ENCODE results near the gene SNRPD1.
"Not testable (repeated sequence)": the region's sequence is repeated elsewhere in the genome, so short reads cannot be mapped to it uniquely, and the experiment has no call there.

The SNRPD1 gene

DNA sequence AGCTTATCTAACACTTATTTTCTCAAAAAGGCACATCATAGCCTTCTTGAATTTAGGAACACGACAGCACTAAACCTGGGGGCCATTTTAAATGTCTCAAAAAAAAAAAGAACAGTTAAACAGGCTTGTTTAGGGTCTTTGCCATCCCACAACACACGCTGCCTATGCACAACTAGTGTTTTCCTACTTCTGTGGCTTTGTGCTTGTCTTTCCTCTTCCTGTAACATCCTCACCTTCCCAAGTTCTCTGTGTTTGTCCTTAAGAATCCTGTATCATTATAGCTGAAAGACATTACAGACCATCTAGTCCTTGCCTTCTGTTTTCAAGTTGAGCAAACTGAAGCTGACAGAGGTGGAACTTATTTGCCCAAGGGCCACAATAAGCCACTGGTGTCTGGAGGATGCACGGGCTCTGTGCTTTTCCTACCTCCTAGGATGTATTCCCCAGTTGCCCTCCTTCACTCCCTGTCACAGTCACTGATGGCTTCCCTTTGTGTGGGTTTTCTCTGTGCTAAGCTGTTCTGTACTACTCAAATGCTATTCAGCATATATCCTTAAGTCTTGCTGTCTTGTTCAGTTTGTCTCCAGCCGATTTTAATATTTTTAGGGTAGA, 22.6 kb downstream of the SNRPD1 start:
- no peak for DNase-seq

GRCh38 chr18:21636769-21637168, 24.7 kb downstream of the SNRPD1 start:
- DNase-seq: no peak

GRCh38 chr18:21638822-21639221, 26.7 kb downstream of the SNRPD1 start:
- no peak for DNase-seq

DNA sequence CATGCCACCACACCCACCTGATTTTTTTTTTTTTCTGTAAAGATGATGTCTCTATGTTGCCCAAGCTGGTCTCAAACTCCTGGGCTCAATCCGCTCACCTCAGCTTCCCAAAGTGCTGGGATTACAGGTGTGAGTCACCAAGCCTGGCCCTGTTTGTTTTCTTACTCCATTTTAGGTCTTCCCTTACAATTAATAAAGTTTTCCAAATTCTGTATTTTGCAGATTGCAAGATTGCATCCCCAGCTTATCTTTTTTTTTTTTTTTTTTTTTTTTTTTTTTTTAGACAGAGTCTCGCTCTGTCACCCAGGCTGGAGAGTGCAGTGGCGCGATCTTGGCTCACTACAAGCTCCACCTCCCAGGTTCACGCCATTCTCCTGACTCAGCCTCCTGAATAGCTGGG, 28.3 kb downstream of the SNRPD1 start:
- DNase-seq: not testable (repeated sequence)

- no peak for DNase-seq
These were observed 38.2 kb downstream of the SNRPD1 start for GRCh38 chr18:21650311-21650710.

DNA sequence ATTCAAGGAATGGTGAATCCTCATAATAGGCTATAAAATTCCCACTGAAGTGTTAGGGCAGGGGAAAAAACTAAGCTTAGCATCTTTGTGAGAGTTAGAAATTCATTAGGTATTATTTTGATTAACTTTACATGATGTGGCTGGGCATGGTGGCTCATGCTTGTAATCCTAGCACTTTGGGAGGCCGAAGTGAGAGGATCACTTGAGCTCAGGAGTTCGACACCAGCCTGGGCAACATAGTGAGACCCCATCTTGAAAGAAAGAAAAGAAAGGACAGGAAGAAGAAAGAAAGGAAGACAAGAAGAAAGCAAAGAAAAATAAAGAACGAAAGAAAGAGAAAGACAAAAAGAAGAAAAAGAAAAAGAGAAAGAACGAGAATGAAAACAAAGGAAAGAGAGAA, 40.0 kb downstream of the SNRPD1 start:
- DNase-seq: no peak

GRCh38 chr18:21653361-21653760, 41.2 kb downstream of the SNRPD1 start:
- DNase-seq: no peak

DNA sequence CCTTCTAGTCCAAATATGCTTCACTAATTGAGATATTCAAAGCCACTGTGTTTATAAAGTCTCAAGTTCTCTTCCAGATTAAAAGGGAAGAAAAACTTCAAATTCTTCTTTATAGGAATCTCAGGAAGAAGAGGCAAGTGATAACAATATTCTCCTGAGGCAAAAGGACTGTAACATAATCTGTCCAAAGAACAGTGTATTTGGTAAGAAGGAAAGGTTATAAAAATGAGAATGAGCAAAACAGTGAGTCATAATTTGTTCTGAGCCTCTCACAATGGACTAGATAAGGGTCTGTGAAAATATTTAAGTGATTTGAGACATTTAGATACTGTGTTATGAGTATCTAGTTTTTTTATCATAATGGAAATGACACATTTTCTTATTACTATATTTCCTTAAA, 44.3 kb downstream of the SNRPD1 start:
- DNase-seq: no peak

GRCh38 chr18:21660078-21660477, 48.0 kb downstream of the SNRPD1 start:
- no peak for DNase-seq

DNA sequence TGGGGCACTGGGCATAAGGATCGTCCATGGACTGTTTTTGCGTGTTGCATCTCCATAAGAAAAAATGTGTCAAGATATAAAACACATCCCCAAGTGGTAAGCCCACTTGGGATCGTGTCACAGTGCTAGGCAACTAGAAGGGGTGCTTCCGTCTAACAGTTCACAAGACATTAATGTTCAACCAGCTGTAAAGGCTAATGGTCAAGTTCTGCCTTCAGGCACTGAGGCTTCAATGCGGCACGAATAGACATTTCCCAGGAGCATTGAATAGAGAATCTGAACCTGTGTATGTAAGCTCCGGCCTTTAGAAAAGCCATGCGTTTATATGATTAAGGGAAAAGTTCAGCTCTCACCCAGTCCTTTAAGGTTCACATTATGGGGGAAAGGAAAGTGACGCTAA, 50.5 kb downstream of the SNRPD1 start:
- DNase-seq: no peak

GRCh38 chr18:21663578-21663977, 51.5 kb downstream of the SNRPD1 start:
- DNase-seq: no peak

- DNase-seq: no peak
These were observed 52.0 kb downstream of the SNRPD1 start for GRCh38 chr18:21664069-21664468.

DNA sequence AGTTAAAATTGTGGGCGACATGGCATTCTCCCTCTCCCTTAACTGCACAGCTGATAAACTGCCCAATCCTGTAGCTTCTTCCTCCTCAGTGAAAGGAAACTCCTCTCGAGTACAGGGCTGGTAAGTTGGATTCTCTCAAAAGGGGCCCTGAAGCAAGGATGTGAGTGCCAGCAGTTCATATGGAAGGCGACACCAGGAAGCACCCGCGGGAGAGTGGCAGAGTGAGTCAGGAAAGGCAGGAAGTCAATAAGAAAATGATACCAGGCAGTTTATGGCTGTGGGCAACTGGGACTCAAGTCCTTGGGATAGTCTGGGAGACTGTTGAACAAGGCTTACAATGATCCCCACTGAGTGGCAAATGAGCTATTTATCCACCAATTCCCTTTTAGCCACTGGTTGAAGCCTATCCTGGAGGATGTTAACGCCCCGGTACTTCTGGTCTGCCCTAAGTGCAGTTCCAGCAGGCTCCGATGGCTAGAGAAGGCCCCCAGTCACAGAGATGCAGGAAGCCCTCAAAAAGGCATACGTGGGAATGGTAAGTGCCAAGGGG, 57.7 kb downstream of the SNRPD1 start:
- DNase-seq: no peak

- peak in 9 of 51 donors; percentile 2 to 20 (median 7) for DNase-seq
These were observed 60.6 kb downstream of the SNRPD1 start for GRCh38 chr18:21672521-21673267.

- DNase-seq: not testable (repeated sequence)
These were observed 63.2 kb downstream of the SNRPD1 start for GRCh38 chr18:21675354-21675753.

DNA sequence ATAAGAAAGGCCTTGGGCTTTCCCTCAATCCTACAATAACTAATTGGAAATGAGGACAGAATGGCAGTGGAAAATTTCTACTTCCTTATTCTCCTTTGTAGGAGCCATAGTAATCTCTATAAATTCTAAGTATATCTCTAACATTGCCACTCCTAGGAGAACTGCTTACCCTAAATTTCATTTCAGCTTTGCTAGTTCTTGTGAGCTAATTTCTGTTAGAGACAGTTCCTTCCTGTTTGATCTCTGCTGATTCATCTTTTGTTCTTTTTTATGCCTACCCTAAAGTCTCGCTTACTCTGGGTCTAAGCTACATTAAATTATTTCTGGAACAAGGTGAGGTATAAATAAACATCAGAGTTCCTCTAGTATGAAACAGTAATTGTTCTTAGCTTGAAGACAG, 66.7 kb downstream of the SNRPD1 start:
- DNase-seq: no peak

GRCh38 chr18:21680161-21680560, 68.0 kb downstream of the SNRPD1 start:
- no peak for DNase-seq

GRCh38 chr18:21682371-21683051, 70.4 kb downstream of the SNRPD1 start:
- no peak for DNase-seq
